Vagina (tissue), 2 donors: ENCODE results near the gene CHST11. TPM values are rescaled to one million over a fixed set of nuclear protein-coding genes. Genes with fewer than 3 reads are reported as not detected.

ENCODE experiments used
- DNase-seq, 2 donors: peaks; one replicate each; pipeline ENCODE4 v3.0.0-alpha.2; 2017; ENCODE audit errors: extremely low spot score in 2 of 2
- H3K27ac ChIP-seq: fragments of 200-600 bp; sonication (generic); one replicate; pipeline ENCODE4 v1.5.1; 2019
- H3K27me3 ChIP-seq: fragments of 200-600 bp; sonication (generic); one replicate; pipeline ENCODE4 v1.5.1; 2019
- H3K36me3 ChIP-seq, 2 donors: fragments of 200-600 bp; sonication (generic); one replicate each; pipeline ENCODE4 v1.5.1; 2017 to 2019
- H3K4me1 ChIP-seq: fragments of 200-600 bp; sonication (generic); one replicate; pipeline ENCODE4 v1.5.1; 2019
- H3K4me3 ChIP-seq, 2 donors: fragments of 200-600 bp; sonication (generic); 1 replicate in 1 of 2; 2 replicates in 1 of 2; pipeline ENCODE4 v1.5.1; 2016 to 2019
- H3K9me3 ChIP-seq: fragments of 200-600 bp; sonication (generic); one replicate; pipeline ENCODE4 v1.5.1; 2019
- CTCF ChIP-seq, 3 experiments: fragments of 450-650 bp in 2 of 3; fragments of 200-600 bp in 1 of 3; sonication (generic) in 1 of 3; IDR thresholded peaks; one replicate each; pipeline ENCODE4 v1.5.1; 2017 to 2019; ENCODE audit warnings: antibody characterized with exemption in 3 of 3, mild to moderate bottlenecking in 2 of 3, moderate library complexity in 2 of 3
- POLR2A ChIP-seq, 2 donors: fragments of 450-650 bp; IDR thresholded peaks; one replicate each; pipeline ENCODE4 v1.6.1; 2017; ENCODE audit warnings: antibody characterized with exemption in 2 of 2, mild to moderate bottlenecking in 2 of 2, moderate library complexity in 2 of 2
- POLR2AphosphoS5 ChIP-seq, 2 donors: sonication (generic); formaldehyde crosslinking; IDR thresholded peaks; one replicate each; pipeline ENCODE4 v1.9.0; 2017; ENCODE audit warnings: antibody characterized with exemption in 2 of 2, mild to moderate bottlenecking in 2 of 2, low read depth in 1 of 2; ENCODE audit not compliant: insufficient read depth in 1 of 2
- intact Hi-C: fragments of 100-400 bp; cut with DNase I; formaldehyde crosslinking; loops from one replicate; pipeline ENCODE4 v1.15.1; 2023
- total RNA-seq: library from RNA; depleted of rRNA; stranded (reverse); fragments of >200 nt; gene quantifications from one replicate; pipeline ENCODE4 v1.2.3, GENCODE V29; 2016

Gene CHST11
- total RNA-seq, 1 donor from 2014 or later: 40.0 TPM

GRCh38 chr12:104578453-104578852 is 121.7 kb downstream of the CHST11 start:
- no peak for TF ChIP-seq POLR2A (IDR thresholded peaks at IDR 0.05)
- no peak for TF ChIP-seq POLR2AphosphoS5 (IDR thresholded peaks at IDR 0.05; ENCODE audit: insufficient read depth in 1 of 2, low read depth in 1 of 2)
- no peak for TF ChIP-seq CTCF (IDR thresholded peaks at IDR 0.05)
- intact Hi-C loops: no loop called here
- H3K27ac ChIP-seq: no peak overlapping the region
- no peak for DNase-seq
- H3K27me3 ChIP-seq: no peaks in the 10 kb centered on the region
- H3K4me3 ChIP-seq: no peak overlapping the region
- H3K9me3 ChIP-seq: no peaks in the 10 kb centered on the region
- no peaks in the 10 kb centered on the region for H3K36me3 ChIP-seq
- no peaks in the 10 kb centered on the region for H3K4me1 ChIP-seq

- H3K36me3 ChIP-seq: no peaks in the 10 kb centered on the region
These were observed 123.2 kb downstream of the CHST11 start for GRCh38 chr12:104579718-104580495.

GRCh38 chr12:104581005-104581570 is 124.3 kb downstream of the CHST11 start:
- no peak for DNase-seq
- intact Hi-C loops: no loop called here
- H3K27ac ChIP-seq: no peak overlapping the region
- H3K27me3 ChIP-seq: no peaks in the 10 kb centered on the region
- peaks cover 3% of the 10 kb centered on the region for H3K4me1 ChIP-seq
- H3K36me3 ChIP-seq: no peaks in the 10 kb centered on the region
- TF ChIP-seq POLR2AphosphoS5 (IDR thresholded peaks at IDR 0.05; ENCODE audit: insufficient read depth in 1 of 2, low read depth in 1 of 2) (no peak), CTCF (IDR thresholded peaks at IDR 0.05) (no peak), POLR2A (IDR thresholded peaks at IDR 0.05) (no peak)
- H3K4me3 ChIP-seq: no peak overlapping the region
- no peaks in the 10 kb centered on the region for H3K9me3 ChIP-seq

More at GRCh38 chr12:104579718-104580495, 123.2 kb downstream of the CHST11 start:
- Histone ChIP-seq H3K4me3 (peak overlapping the region in 1 of 2 donors; percentile 14), H3K27me3 (no peaks in the 10 kb centered on the region), H3K9me3 (no peaks in the 10 kb centered on the region), H3K4me1 (no peaks in the 10 kb centered on the region), H3K27ac (no peak overlapping the region)
- intact Hi-C loops: no loop called here
- TF ChIP-seq CTCF (IDR thresholded peaks at IDR 0.05) (no peak), POLR2A (IDR thresholded peaks at IDR 0.05) (no peak), POLR2AphosphoS5 (IDR thresholded peaks at IDR 0.05; ENCODE audit: insufficient read depth in 1 of 2, low read depth in 1 of 2) (no peak)
- no peak for DNase-seq

- intact Hi-C loops: no loop called here
- no peaks in the 10 kb centered on the region for H3K36me3 ChIP-seq
- H3K9me3 ChIP-seq: no peaks in the 10 kb centered on the region
- no peak for DNase-seq
- TF ChIP-seq POLR2AphosphoS5 (IDR thresholded peaks at IDR 0.05; ENCODE audit: insufficient read depth in 1 of 2, low read depth in 1 of 2): no peak
- no peak overlapping the region for H3K4me3 ChIP-seq
- no peak overlapping the region for H3K27ac ChIP-seq
- H3K27me3 ChIP-seq: no peaks in the 10 kb centered on the region
- peaks cover 10% of the 10 kb centered on the region for H3K4me1 ChIP-seq
These were observed 126.0 kb downstream of the CHST11 start for GRCh38 chr12:104582739-104583138.

GRCh38 chr12:104583301-104583700 is 126.6 kb downstream of the CHST11 start:
- TF ChIP-seq POLR2AphosphoS5 (IDR thresholded peaks at IDR 0.05; ENCODE audit: insufficient read depth in 1 of 2, low read depth in 1 of 2): no peak
- TF ChIP-seq CTCF (IDR thresholded peaks at IDR 0.05): no peak
- TF ChIP-seq POLR2A (IDR thresholded peaks at IDR 0.05): no peak
- Histone ChIP-seq H3K4me3 (no peak overlapping the region), H3K27ac (no peak overlapping the region), H3K4me1 (peaks cover 10% of the 10 kb centered on the region), H3K27me3 (no peaks in the 10 kb centered on the region), H3K36me3 (no peaks in the 10 kb centered on the region), H3K9me3 (no peaks in the 10 kb centered on the region)
- intact Hi-C loops: no loop called here
- DNase-seq: no peak
